ENCODE results near the gene SF3B2.

SF3B2 gene

DNA sequence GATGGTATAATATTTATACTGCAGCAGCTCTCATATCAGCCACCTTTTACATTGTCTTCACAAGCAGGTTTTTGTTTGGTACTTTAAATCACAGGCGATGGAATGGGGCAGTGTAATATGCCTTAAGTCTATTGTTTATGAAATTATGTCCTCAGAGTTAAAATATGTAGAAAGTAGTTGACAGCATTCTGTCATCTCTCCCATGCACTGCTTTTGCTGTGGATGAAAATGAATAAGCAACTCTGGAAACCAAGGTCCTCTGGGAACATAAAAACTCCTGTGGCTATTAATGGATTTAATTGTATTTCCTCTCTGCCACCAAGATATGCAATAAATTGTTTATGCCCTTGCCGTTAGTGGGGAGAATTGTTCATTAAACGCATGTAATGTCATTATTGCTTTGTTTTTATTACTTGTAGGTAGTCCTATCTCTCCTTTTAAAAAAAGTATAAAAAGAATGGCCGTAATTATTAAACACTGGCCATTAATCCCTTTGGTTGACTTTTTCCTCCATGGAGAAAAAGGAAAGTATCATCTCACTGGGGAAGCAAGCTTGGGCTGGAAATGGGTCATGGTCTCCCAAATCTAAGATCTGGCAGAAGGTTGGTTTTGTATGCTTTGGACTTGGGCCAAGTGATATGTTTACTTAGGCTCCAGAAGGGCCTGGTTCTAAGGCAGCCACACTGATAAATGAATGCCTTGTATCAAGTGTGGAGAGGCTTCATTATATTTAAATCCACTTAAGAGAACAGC lies 31.0 kb downstream of the SF3B2 start (continued):
- TF ChIP-seq, protein P1, sequence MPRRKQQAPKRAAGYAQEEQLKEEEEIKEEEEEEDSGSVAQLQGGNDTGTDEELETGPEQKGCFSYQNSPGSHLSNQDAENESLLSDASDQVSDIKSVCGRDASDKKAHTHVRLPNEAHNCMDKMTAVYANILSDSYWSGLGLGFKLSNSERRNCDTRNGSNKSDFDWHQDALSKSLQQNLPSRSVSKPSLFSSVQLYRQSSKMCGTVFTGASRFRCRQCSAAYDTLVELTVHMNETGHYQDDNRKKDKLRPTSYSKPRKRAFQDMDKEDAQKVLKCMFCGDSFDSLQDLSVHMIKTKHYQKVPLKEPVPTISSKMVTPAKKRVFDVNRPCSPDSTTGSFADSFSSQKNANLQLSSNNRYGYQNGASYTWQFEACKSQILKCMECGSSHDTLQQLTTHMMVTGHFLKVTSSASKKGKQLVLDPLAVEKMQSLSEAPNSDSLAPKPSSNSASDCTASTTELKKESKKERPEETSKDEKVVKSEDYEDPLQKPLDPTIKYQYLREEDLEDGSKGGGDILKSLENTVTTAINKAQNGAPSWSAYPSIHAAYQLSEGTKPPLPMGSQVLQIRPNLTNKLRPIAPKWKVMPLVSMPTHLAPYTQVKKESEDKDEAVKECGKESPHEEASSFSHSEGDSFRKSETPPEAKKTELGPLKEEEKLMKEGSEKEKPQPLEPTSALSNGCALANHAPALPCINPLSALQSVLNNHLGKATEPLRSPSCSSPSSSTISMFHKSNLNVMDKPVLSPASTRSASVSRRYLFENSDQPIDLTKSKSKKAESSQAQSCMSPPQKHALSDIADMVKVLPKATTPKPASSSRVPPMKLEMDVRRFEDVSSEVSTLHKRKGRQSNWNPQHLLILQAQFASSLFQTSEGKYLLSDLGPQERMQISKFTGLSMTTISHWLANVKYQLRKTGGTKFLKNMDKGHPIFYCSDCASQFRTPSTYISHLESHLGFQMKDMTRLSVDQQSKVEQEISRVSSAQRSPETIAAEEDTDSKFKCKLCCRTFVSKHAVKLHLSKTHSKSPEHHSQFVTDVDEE (CRISPR knock-in tag; IDR thresholded peaks at IDR 0.05): peak; percentile 77; the same call in 1 of the 2 replicates
- TF ChIP-seq RARB (CRISPR knock-in tag; IDR thresholded peaks at IDR 0.05) (no peak), ISL1 (CRISPR knock-in tag; IDR thresholded peaks at IDR 0.05) (peak; percentile 84), TOX (CRISPR knock-in tag; IDR thresholded peaks at IDR 0.05; ENCODE audit: borderline replicate concordance) (no peak), ZC3H10 (CRISPR knock-in tag; IDR thresholded peaks at IDR 0.05) (no peak), TCF4 (CRISPR knock-in tag; IDR thresholded peaks at IDR 0.05; ENCODE audit: borderline replicate concordance) (peak; percentile 85)
- TF ChIP-seq, protein P2, sequence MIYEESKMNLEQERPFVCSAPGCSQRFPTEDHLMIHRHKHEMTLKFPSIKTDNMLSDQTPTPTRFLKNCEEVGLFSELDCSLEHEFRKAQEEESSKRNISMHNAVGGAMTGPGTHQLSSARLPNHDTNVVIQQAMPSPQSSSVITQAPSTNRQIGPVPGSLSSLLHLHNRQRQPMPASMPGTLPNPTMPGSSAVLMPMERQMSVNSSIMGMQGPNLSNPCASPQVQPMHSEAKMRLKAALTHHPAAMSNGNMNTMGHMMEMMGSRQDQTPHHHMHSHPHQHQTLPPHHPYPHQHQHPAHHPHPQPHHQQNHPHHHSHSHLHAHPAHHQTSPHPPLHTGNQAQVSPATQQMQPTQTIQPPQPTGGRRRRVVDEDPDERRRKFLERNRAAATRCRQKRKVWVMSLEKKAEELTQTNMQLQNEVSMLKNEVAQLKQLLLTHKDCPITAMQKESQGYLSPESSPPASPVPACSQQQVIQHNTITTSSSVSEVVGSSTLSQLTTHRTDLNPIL (CRISPR knock-in tag; IDR thresholded peaks at IDR 0.05; ENCODE audit: low read depth): no peak
- TF ChIP-seq, protein P3, sequence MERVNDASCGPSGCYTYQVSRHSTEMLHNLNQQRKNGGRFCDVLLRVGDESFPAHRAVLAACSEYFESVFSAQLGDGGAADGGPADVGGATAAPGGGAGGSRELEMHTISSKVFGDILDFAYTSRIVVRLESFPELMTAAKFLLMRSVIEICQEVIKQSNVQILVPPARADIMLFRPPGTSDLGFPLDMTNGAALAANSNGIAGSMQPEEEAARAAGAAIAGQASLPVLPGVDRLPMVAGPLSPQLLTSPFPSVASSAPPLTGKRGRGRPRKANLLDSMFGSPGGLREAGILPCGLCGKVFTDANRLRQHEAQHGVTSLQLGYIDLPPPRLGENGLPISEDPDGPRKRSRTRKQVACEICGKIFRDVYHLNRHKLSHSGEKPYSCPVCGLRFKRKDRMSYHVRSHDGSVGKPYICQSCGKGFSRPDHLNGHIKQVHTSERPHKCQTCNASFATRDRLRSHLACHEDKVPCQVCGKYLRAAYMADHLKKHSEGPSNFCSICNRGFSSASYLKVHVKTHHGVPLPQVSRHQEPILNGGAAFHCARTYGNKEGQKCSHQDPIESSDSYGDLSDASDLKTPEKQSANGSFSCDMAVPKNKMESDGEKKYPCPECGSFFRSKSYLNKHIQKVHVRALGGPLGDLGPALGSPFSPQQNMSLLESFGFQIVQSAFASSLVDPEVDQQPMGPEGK (CRISPR knock-in tag; IDR thresholded peaks at IDR 0.05; ENCODE audit: borderline replicate concordance): no peak

DNA sequence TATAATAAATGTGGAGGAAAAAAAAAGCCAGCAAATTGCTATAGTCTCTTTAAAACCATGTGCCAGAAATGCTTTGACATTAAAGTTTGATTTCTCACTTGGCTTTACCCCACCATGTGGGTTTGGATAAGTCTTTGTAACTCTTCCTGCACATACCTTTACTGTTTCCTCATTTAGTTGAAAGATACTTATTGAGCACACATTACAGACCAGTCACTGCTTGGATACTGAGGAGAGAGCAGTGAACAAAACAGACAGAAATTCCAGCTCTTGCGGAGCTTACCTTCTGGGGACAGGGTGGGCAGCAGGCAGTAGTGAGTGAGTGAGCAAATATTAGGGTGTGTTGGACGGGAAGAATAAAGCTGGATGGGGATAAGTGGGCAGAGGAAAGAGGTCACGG lies 31.6 kb downstream of the SF3B2 start:
- TF ChIP-seq, protein P4, sequence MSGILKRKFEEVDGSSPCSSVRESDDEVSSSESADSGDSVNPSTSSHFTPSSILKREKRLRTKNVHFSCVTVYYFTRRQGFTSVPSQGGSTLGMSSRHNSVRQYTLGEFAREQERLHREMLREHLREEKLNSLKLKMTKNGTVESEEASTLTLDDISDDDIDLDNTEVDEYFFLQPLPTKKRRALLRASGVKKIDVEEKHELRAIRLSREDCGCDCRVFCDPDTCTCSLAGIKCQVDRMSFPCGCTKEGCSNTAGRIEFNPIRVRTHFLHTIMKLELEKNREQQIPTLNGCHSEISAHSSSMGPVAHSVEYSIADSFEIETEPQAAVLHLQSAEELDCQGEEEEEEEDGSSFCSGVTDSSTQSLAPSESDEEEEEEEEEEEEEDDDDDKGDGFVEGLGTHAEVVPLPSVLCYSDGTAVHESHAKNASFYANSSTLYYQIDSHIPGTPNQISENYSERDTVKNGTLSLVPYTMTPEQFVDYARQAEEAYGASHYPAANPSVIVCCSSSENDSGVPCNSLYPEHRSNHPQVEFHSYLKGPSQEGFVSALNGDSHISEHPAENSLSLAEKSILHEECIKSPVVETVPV (CRISPR knock-in tag; IDR thresholded peaks at IDR 0.05): no peak
- no peak for ATAC-seq

DNA sequence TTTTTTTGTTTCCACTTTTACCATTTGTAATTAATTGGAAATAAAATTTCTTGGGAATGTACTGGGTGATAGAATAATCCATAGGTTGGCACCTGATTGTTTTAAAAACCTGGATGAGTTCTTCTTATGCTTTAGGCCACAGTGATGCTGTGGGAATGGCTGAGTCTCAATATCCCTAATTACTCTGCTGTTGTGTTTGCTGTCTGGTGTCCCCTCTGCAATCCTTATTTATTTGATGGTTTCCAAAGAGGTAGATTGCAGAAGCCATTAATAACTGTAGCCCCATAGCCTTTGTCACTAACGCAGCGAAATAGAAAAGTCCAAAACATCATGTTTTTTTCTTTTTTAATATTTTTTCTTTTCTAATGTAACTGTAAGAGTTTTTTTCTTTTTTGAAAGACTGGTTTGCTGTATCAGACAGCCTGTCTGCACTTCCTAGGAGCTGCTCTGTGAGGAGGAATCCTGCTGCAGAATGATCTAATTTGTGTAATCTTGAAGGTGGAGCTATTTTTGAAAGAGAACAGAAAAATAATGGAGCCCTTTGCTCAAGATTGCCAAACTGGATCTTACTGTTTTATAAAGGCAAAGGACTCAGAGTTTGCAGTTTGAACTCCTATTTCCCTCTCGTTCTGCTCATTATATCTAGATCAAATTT lies 32.8 kb downstream of the SF3B2 start:
- TF ChIP-seq, protein P4 (CRISPR knock-in tag; IDR thresholded peaks at IDR 0.05): no peak
- 0 out of 2 replicates have a peak, but pooled peaks have one; percentile 12 for TF ChIP-seq SNAI2 (CRISPR knock-in tag; IDR thresholded peaks at IDR 0.05)
- ATAC-seq: 0 out of 3 replicates have a peak, but pooled peaks have one; percentile 11

DNA sequence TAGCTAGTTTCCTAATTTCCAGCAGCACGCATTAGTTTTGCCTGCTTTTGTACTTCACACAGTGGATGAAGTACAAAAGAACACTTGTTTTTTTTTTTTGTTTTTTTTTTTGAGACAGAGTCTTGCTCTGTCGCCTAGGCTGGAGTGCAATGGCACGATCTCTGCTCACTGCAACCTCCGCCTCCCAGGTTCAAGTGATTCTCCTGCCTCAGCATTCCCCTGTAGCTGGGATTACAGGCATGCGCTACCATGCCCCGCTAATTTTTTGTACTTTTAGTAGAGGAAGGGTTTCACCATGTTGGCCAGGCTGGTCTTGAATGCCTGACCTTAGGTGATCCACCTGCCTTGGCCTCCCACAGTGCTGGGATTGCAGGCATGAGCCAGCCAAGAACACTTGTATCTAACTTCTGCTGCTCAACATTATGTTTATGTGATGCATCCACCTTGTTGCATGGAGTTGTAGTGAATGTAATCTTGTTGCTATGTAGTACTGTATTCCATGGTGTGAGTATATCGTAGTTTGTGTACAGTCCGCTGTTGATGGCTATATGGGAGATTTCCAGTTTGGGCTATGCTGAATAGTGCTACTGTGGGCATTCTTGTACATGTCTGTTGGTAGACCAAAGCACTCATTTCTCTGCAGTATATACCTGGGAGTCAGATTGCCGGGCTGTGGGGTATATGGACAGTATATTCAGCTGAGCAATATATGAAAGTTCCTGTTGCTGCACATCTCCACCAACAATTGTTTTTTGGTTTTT lies 35.2 kb downstream of the SF3B2 start:
- no peak for ATAC-seq
- no peak for TF ChIP-seq ISL1 (CRISPR knock-in tag; IDR thresholded peaks at IDR 0.05)
- no peak for TF ChIP-seq ZFP3 (CRISPR knock-in tag; IDR thresholded peaks at IDR 0.05)
- no peak for TF ChIP-seq SNAI2 (CRISPR knock-in tag; IDR thresholded peaks at IDR 0.05)
- no peak for TF ChIP-seq PPARA (CRISPR knock-in tag; IDR thresholded peaks at IDR 0.05; ENCODE audit: borderline replicate concordance)
- TF ChIP-seq ZFP30 (CRISPR knock-in tag; IDR thresholded peaks at IDR 0.05): no peak
- no peak for TF ChIP-seq ARNTL (CRISPR knock-in tag; IDR thresholded peaks at IDR 0.05; ENCODE audit: borderline replicate concordance, low read depth)
- no peak for TF ChIP-seq TOX (CRISPR knock-in tag; IDR thresholded peaks at IDR 0.05; ENCODE audit: borderline replicate concordance)
- no peak for TF ChIP-seq ZNF565 (CRISPR knock-in tag; conservative IDR thresholded peaks at IDR 0.05; ENCODE audit: low read depth)
- no peak for TF ChIP-seq RARB (CRISPR knock-in tag; IDR thresholded peaks at IDR 0.05)
- TF ChIP-seq OSR1 (CRISPR knock-in tag; IDR thresholded peaks at IDR 0.05): no peak
- TF ChIP-seq, protein P1 (CRISPR knock-in tag; IDR thresholded peaks at IDR 0.05): no peak
- TF ChIP-seq BACH2 (CRISPR knock-in tag; IDR thresholded peaks at IDR 0.05; ENCODE audit: borderline replicate concordance): no peak
- TF ChIP-seq, protein P5, sequence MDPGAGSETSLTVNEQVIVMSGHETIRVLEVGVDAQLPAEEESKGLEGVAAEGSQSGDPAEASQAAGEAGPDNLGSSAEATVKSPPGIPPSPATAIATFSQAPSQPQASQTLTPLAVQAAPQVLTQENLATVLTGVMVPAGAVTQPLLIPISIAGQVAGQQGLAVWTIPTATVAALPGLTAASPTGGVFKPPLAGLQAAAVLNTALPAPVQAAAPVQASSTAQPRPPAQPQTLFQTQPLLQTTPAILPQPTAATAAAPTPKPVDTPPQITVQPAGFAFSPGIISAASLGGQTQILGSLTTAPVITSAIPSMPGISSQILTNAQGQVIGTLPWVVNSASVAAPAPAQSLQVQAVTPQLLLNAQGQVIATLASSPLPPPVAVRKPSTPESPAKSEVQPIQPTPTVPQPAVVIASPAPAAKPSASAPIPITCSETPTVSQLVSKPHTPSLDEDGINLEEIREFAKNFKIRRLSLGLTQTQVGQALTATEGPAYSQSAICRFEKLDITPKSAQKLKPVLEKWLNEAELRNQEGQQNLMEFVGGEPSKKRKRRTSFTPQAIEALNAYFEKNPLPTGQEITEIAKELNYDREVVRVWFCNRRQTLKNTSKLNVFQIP (CRISPR knock-in tag; IDR thresholded peaks at IDR 0.05; ENCODE audit: borderline replicate concordance, low read depth): no peak
